GM13976 (cell line): ENCODE results near the gene B4GALNT1.
"Not testable (repeated sequence)": the region's sequence is repeated elsewhere in the genome, so short reads cannot be mapped to it uniquely, and the experiment has no call there.

Experiments used
- DNase-seq: peaks from one replicate; pipeline ENCODE4 v3.0.0; 2012; ENCODE audit warnings: low spot score
- CTCF ChIP-seq: IDR thresholded peaks from 2 replicates; pipeline ENCODE4 v1.5.1; 2012; ENCODE audit warnings: borderline replicate concordance, mild to moderate bottlenecking; ENCODE audit not compliant: insufficient read depth; ENCODE audit errors: extremely low read depth, missing control alignments, control extremely low read depth
- in situ Hi-C: fragments of 300-500 bp; cut with MboI; formaldehyde crosslinking; loops from one replicate; pipeline ENCODE4 v1.12.0; 2022; ENCODE audit warnings: low sequenced_read_pairs, mixed read lengths, inconsistent platforms; ENCODE audit not compliant: unreplicated experiment

The B4GALNT1 gene

DNA sequence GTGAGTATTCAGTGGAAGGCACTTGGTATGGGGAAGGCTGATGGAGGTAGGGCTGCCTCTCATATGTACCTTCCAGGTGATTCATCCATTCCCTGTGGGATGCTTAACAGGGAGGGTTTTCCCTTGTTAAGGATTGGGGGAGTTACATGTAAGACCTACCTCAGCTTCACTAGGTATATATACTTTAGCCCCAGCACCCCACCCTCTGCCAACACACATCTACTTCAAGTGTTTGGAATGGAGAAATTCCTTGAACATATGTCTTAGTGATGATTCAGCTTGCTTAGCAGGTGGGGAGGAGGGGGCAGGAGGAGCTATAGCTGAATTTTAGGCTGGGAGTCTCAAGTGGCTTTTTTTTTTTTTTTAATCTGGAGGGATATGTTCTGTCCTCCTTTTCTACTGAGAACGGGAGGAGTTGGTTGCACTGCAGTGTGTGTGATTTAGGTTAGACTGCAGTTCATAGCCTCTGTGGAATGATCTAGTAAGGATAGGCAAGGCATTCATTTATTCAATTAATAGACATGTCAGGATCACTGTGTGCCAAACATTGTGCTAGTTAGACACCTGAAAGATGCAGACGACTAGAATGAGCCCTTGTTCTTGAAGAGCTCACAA, 40.3 kb downstream of the B4GALNT1 start:
- no peak for TF ChIP-seq CTCF
- DNase-seq, result no peak
- in situ Hi-C loops, result no loop called here

- no peak for TF ChIP-seq CTCF
- no peak for DNase-seq
- in situ Hi-C loops, result no loop called here
Measured at GRCh38 chr12:57591782-57592325, 41.1 kb downstream of the B4GALNT1 start.

DNA sequence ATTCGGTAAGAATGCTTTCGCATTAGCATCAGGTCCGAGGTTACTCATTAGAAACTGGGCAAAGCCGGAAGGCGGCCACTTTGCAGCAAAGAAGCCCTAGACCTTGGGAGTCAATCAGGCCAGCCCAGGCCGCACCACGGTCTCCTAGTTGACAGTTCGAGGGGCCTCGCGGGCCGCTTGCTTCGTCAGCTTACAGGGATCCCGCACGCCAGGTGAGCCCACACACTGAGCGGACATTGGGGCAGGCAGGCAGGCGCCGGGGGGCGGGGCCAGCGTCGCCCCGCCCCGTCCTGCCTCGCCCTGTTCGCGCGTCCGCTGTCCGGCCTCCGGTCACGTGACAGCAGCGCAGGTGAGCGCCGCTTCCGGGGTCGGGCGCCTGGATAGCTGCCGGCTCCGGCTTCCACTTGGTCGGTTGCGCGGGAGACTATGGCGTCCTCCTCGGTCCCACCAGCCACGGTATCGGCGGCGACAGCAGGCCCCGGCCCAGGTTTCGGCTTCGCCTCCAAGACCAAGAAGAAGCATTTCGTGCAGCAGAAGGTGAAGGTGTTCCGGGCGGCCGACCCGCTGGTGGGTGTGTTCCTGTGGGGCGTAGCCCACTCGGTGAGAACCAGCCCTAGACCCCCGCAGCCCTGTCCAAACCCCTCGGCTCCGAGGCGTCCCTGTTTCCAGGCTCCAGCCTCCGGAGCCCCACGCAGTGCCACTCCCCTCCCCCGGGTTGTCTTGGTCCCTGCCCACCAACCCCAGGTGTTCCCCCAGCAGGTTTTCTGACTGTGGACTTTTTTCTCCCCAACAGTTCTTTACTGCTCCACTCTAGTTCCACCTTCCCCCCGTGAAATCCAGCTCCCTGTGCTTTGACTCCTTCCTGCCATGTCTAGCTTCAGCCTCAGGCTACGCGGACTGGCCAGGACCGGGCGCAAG, 41.9 kb downstream of the B4GALNT1 start, which contains the start of gene PIP4K2C:
PIP4K2C (plus strand) TSS at position 329 of the 918 bp plus-strand sequence; CDS start at position 427, 98 bp downstream.
- peak; percentile 98 for DNase-seq
- in situ Hi-C loops, result no loop called here
- TF ChIP-seq CTCF, result no peak

GRCh38 chr12:57590479-57590863, 42.5 kb downstream of the B4GALNT1 start:
- no peak for DNase-seq
- TF ChIP-seq CTCF, result no peak
- in situ Hi-C loops, result no loop called here

- DNase-seq, in situ Hi-C loops: not testable (repeated sequence)
Measured at GRCh38 chr12:57588951-57589610, 43.9 kb downstream of the B4GALNT1 start.

DNA sequence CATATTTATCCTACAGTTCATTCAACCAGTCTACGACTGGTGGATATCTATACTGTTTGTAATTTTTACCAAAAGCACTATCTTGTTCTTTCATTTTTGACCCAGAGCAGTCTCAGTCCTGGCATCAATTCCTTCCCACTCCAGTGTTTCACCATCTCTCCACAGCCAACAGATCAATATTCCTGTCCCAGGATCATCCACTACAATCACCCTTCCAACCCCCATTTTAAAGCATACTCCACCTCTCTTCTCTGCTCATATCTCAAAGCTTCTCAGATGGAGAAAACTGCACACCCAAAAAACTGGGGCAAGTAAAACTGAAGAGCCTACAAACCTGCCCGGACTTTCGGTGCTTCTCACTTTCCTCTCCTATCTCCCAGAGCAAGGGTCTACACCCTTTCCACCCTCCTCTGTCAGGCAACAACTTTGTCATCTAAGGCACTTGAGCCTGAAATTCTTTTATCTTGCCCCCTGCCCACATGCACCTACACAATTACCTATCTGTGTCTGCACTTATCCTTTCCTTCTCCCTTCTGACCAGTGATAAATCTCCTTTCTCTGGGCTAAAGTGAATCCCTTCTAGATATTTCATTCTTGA, 46.1 kb downstream of the B4GALNT1 start:
- in situ Hi-C loops, result no loop called here
- DNase-seq, result no peak
- TF ChIP-seq CTCF, result no peak
